H1 (cell line): ENCODE data around the gene SLC8A1. TPM values are rescaled to one million over a fixed set of nuclear protein-coding genes. Genes with fewer than 3 reads are reported as not detected.

Experiments used
- NRF1 ChIP-seq: IDR thresholded peaks from 2 replicates; pipeline ENCODE4 v1.6.1; 2011; ENCODE audit warnings: mild to moderate bottlenecking, low read depth, low read length, improper control_type of control experiment
- SIN3A ChIP-seq, 2 experiments: IDR thresholded peaks in 1 of 2; conservative IDR thresholded peaks in 1 of 2; 2 replicates each; pipeline ENCODE4 v1.6.1; 2011 to 2012; ENCODE audit warnings: low read length in 2 of 2, improper control_type of control experiment in 1 of 2, low read depth in 1 of 2, mild to moderate bottlenecking in 1 of 2
- TCF12 ChIP-seq: IDR thresholded peaks from 2 replicates; pipeline ENCODE4 v1.6.1; 2011; ENCODE audit warnings: low read depth, mild to moderate bottlenecking, low read length
- polyA plus RNA-seq, 7 experiments: library from polyadenylated mRNA; depleted of rRNA in 3 of 7; stranded (reverse) in 5 of 7; unstranded in 2 of 7; fragments of >200 nt in 5 of 7; fragments of 200-250 nt in 2 of 7; gene quantifications; 1 replicate in 5 of 7; 2 replicates in 1 of 7; 4 replicates in 1 of 7; pipeline versions ENCODE4 v1.2.1 to v1.2.3, GENCODE V29; 2011 to 2013; ENCODE audit warnings: missing spikeins in 2 of 7, mixed read lengths in 2 of 7
- total RNA-seq: library from RNA; stranded (reverse); fragmentation: NEBNext Ultra II Directional; extraction: Animal tissue kit (Norgen Biotek cat#: 25700); gene quantifications from 2 replicates; pipeline ENCODE4 v1.2.1, GENCODE V29; 2021

Gene SLC8A1
- total and polyA plus RNA-seq, 2 of the 8 experiments (the other 6 are each of a cell fraction or from before 2014, with no cell fraction given) = 0.68 to 3.6 TPM

GRCh38 chr2:40358783-40359182, 93.1 kb downstream of the SLC8A1 start (continued):
- TF ChIP-seq TCF12 (no peak), NRF1 (no peak), SIN3A (conservative IDR thresholded peaks at IDR 0.05 in 1 of 2, IDR thresholded peaks at IDR 0.05 in 1 of 2; ENCODE audit: low read depth in 1 of 2, low read length in 2 of 2) (no peak)
